ENCODE measurements around the gene RAPGEF4. TPM values are rescaled to one million over a fixed set of nuclear protein-coding genes. Genes with fewer than 3 reads are reported as not detected.

The RAPGEF4 gene
- total RNA-seq, 6 experiments from 2014 or later: 9.5 to 18.4 (median 14.7) TPM

- ATAC-seq: peak in 3 of 4 donors; percentile 39 to 76 (median 47)
- H3K27me3 ChIP-seq: no peaks in the 10 kb centered on the region
- 30% methylated on average over 2 of the region's 2 CpGs for WGBS (ENCODE audit: insufficient coverage, low coverage, low lambda C conversion rate, missing lambda C conversion rate)
These were observed 98.3 kb downstream of the RAPGEF4 start for GRCh38 chr2:172833898-172834297.

DNA sequence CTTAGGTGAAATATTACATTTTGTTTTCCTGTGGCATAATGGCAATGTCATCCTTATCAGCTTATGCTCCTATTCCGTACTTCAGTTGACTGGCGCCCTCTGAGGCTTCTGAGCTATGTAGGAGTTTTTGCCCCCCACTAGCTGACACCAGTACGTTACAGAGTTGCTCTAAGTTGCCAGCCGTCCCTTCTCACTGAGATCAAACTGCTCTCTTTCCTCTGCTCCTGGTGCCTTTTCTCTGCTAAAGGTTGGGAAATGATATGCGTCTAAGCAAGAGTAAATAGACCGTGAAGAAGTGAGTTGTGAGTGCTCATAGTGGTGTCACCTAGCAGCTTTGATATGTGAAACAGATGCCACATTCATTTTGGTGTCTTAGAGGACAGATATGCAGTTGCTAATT is 99.2 kb downstream of the RAPGEF4 start:
- ATAC-seq (no peak), DNase-seq (no peak)
- TF ChIP-seq POLR2A (IDR thresholded peaks at IDR 0.05): no peak
- TF ChIP-seq, protein P1, sequence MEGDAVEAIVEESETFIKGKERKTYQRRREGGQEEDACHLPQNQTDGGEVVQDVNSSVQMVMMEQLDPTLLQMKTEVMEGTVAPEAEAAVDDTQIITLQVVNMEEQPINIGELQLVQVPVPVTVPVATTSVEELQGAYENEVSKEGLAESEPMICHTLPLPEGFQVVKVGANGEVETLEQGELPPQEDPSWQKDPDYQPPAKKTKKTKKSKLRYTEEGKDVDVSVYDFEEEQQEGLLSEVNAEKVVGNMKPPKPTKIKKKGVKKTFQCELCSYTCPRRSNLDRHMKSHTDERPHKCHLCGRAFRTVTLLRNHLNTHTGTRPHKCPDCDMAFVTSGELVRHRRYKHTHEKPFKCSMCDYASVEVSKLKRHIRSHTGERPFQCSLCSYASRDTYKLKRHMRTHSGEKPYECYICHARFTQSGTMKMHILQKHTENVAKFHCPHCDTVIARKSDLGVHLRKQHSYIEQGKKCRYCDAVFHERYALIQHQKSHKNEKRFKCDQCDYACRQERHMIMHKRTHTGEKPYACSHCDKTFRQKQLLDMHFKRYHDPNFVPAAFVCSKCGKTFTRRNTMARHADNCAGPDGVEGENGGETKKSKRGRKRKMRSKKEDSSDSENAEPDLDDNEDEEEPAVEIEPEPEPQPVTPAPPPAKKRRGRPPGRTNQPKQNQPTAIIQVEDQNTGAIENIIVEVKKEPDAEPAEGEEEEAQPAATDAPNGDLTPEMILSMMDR (IDR thresholded peaks at IDR 0.05): no peak
- WGBS (ENCODE audit: insufficient coverage, low coverage, low lambda C conversion rate, missing lambda C conversion rate): 64% methylated on average over 6 of the region's 6 CpGs
- Histone ChIP-seq H3K27me3 (no peaks in the 10 kb centered on the region), H3K36me3 (no peaks in the 10 kb centered on the region), H3K4me1 (no peaks in the 10 kb centered on the region), H3K9me3 (no peaks in the 10 kb centered on the region), H3K27ac (no peak overlapping the region), H3K4me3 (no peak overlapping the region)
- intact Hi-C loops (cut with DNase I): no loop called here

More at GRCh38 chr2:172833898-172834297, 98.3 kb downstream of the RAPGEF4 start:
- H3K36me3 ChIP-seq: no peaks in the 10 kb centered on the region
- no peaks in the 10 kb centered on the region for H3K4me1 ChIP-seq
- DNase-seq: no peak
- H3K4me3 ChIP-seq: no peak overlapping the region
- H3K9me3 ChIP-seq: no peaks in the 10 kb centered on the region
- H3K27ac ChIP-seq: no peak overlapping the region
- no peak for TF ChIP-seq POLR2A (IDR thresholded peaks at IDR 0.05)
- TF ChIP-seq, protein P1 (IDR thresholded peaks at IDR 0.05): no peak
- intact Hi-C loops (cut with DNase I): no loop called here

GRCh38 chr2:172836347-172836821 is 100.7 kb downstream of the RAPGEF4 start:
- H3K4me3 ChIP-seq: no peak overlapping the region
- H3K9me3 ChIP-seq: no peaks in the 10 kb centered on the region
- no peak overlapping the region for H3K27ac ChIP-seq
- intact Hi-C loops (cut with DNase I): no loop called here
- 63% methylated on average over 6 of the region's 6 CpGs for WGBS (ENCODE audit: insufficient coverage, low coverage, low lambda C conversion rate, missing lambda C conversion rate)
- TF ChIP-seq, protein P1 (IDR thresholded peaks at IDR 0.05): no peak
- TF ChIP-seq POLR2A (IDR thresholded peaks at IDR 0.05): no peak
- H3K36me3 ChIP-seq: no peaks in the 10 kb centered on the region
- H3K4me1 ChIP-seq: no peaks in the 10 kb centered on the region
- ATAC-seq (peak in 2 of 4 donors; percentile 55 to 76), DNase-seq (no peak)
- H3K27me3 ChIP-seq: no peaks in the 10 kb centered on the region

- no peaks in the 10 kb centered on the region for H3K27me3 ChIP-seq
- H3K4me3 ChIP-seq: no peak overlapping the region
- no peak for DNase-seq
- H3K4me1 ChIP-seq: no peaks in the 10 kb centered on the region
- no peaks in the 10 kb centered on the region for H3K9me3 ChIP-seq
- no peaks in the 10 kb centered on the region for H3K36me3 ChIP-seq
- H3K27ac ChIP-seq: no peak overlapping the region
- ATAC-seq: no peak
- TF ChIP-seq POLR2A (IDR thresholded peaks at IDR 0.05): no peak
- intact Hi-C loops (cut with DNase I): no loop called here
These were observed 101.2 kb downstream of the RAPGEF4 start for GRCh38 chr2:172836827-172837226.

DNA sequence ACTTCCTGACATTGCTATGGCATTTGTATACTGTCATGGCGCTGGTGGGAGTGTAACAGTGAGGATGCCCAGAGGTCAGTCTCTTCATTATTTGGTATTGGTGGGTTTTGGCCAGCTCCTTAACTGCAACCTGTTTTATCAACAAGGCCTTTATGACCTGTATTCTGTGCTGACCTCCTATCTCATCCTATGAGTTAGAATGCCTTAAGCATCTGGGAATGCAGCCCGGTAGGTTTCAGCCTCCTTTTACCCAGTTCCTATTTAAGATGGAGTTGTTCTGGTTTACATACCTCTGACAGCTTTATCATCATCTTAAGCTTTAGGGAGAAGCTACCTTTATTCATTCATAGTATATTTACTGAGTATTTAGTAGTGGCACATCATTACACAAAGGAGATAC is 103.8 kb downstream of the RAPGEF4 start:
- DNase-seq: no peak
- no peak overlapping the region for H3K27ac ChIP-seq
- H3K36me3 ChIP-seq: no peaks in the 10 kb centered on the region
- H3K27me3 ChIP-seq: no peaks in the 10 kb centered on the region
- no peaks in the 10 kb centered on the region for H3K9me3 ChIP-seq
- H3K4me1 ChIP-seq: no peaks in the 10 kb centered on the region
- no peak for ATAC-seq
- whole genome bisulfite sequencing (ENCODE audit: insufficient coverage, low coverage, low lambda C conversion rate, missing lambda C conversion rate): 73% methylated on average over 1 of the region's 2 CpGs
- no peak overlapping the region for H3K4me3 ChIP-seq
- intact Hi-C loops (cut with DNase I): no loop called here
- TF ChIP-seq POLR2A (IDR thresholded peaks at IDR 0.05): no peak
- TF ChIP-seq, protein P1 (IDR thresholded peaks at IDR 0.05): no peak
